HS-27A (cell line): Measurements from ENCODE around the gene GRK5.
"Not testable (repeated sequence)": the region's sequence is repeated elsewhere in the genome, so short reads cannot be mapped to it uniquely, and the experiment has no call there.

ENCODE experiments used
- DNase-seq: peaks from one replicate; pipeline ENCODE4 v3.0.0-alpha.2; 2012; ENCODE audit warnings: low read depth, missing footprints

The GRK5 gene

DNA sequence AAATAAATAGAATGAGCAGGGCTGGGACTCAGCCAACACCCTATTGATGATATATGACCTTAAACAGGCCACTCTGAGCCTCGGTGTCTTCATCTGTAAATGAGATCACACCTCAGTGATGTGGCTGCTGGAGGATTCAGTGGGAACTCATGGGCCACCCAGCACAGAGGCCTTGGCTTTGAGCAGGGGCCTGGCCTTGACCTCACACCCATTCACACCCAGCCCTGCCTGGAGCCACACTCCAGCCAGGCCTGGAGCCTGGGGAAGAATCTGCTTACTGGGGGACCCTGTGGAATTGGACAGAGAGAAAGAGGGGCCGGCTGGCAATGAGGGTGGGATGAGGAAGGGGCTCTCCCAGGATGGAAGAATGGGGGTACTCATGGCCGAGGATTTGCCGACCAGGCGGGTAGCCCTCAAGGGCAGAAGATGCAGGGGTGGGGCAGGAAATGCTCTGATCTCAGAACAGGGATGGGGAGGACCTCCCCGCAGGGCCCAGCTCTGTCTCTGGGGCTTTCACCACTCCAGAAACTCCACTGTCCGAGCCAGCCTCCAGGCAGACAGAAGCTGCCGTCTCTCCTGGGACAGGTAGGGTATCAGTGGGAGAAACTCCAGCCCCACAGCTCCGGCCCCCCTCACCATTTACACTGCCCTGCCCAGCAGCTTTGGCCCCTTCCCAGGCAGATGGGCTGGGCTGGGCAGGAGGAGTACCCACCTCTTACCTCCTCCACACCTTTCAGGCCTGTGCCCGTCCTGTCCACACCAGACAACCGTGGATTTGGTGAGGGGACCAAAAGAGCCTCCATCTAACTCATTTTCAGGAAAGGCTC is 253.2 kb downstream of the GRK5 start:
- DNase-seq = no peak

DNA sequence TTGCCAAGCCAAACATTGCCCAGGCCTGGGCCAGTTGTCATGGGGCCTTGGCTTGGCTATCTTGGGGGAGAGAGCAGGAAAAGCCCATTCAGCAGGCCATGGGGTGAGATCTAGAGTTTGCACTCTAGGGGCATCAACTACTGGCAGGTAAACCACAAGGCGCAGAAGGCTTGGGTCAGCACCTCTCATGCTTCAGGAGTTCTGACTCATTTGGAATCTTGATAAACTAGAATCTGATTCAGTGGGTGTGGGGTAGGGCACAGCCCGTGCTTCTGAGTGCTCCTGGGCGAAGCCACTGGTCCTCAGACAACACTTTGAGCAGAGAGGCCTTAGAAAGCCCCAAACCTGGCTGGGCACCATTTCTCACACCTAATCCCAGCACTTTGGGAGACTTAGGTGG is 254.0 kb downstream of the GRK5 start:
- no peak for DNase-seq

GRCh38 chr10:119461923-119462322 is 254.6 kb downstream of the GRK5 start:
- no peak for DNase-seq

DNA sequence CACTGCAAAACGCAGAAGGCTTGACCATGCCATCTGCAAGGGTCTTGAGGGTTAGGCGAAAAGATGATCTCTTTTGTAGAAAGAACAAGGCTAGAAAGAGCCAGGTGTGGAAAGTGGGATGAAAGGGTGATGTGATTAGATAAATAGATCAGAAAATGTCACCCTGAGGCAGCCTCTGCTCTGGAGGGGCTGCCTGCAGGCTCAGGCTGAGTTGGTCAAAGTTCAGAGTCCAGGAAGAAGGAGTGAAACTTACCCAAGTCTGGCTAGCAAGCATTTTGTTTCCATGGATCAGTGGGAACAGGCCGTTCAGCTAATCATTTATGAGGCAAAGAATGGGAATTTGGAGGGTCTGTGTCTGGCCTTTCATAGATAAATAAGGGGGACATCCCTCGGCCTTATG is 255.4 kb downstream of the GRK5 start:
- no peak for DNase-seq

- not testable (repeated sequence) for DNase-seq
These were observed 255.8 kb downstream of the GRK5 start for GRCh38 chr10:119463195-119463594.

DNA sequence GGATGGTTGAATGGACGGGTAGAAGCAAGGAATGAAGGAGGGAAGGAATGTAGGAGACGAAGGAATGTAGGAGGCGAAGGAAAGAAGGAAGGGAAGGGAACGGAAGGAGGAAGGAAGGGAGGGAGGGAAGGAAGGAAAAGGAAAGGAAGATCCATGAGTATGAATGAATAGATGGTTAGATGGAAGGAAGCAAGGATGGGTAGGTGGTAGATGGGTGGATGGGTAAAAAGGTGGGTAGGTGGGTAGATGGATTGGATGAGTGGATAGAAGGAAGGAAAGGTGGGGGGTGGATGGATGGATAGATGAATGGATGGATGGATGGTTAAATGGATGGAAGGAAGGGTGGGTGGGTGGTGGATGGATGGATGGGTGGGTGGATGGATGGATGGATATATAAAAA is 257.7 kb downstream of the GRK5 start:
- no peak for DNase-seq

DNA sequence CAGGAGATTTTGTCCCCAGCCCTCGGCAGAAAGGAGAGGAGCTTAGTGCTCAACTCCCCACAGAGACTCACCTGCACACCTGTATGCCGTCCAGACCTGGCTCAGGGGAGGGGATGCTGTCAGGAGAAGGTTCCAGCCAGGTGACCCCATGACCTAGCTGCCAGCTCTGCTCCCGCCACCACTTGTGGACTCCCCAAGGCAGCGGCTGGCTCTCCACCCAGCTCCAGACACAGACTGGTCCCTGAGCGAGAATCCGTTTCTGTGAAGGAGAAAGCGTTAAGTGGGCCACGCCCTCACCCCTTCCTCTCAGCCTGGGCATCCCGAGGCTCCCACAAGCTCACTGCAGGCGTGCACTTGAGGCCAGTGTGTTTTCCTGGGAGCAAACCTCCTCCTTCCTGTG is 258.7 kb downstream of the GRK5 start:
- DNase-seq = no peak

- DNase-seq = no peak
These were observed 259.3 kb downstream of the GRK5 start for GRCh38 chr10:119466655-119467054.

DNA sequence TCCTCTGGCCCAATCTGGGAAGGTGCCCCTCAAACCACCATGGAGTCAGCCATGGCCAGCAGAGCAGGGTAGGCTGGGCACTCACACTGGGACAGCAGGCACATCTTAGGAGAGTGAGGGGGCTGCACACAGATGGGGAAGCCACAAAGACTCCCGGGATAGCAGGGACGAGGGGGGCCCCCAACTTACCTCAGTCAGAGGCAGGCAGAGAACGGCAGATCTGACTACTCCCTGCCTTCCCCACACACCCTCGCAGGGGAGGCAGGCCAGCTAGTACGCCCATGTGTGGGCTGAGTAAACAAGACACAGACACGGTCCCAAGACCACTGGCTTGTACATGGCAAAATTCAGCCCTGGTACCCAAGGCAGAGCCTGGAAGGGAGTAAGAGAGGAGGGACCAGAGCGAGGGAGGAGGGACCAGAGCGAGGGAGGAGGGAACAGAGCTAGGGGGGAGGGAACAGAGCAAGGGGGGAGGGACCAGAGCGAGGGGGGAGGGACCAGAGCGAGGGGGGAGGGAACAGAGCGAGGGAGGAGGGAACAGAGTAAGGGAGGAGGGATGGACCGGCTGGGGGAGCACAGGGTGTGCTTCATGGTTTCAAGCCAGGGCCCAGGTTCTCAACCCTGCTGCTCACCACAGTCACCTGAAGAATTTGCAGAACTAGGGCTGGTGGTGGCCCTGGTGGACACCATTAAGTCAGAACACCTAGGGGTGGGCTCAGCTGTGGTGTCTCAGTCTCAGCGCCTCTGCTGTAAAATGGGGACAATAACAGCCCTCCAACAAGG is 261.4 kb downstream of the GRK5 start:
- DNase-seq = no peak

DNA sequence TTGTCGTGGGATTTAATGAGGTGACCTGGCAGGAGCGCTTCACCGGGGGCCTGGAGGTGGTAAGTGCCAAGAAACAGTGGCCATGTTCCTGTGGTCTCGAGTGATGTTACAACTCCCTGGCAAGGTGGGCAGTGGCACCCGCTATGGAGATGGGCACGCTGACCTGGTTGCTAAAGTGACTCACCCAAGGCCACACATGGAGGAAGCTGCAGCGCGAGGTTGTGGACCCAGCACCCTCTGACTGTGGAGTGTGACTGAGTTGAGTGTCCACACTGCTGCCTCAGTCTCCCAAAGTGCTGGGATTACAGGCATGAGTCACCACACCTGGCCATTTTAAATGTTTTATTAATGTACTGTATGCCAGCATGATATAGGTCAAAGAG is 261.9 kb downstream of the GRK5 start:
- DNase-seq = no peak

- DNase-seq = no peak
These were observed 262.5 kb downstream of the GRK5 start for GRCh38 chr10:119469846-119470245.

DNA sequence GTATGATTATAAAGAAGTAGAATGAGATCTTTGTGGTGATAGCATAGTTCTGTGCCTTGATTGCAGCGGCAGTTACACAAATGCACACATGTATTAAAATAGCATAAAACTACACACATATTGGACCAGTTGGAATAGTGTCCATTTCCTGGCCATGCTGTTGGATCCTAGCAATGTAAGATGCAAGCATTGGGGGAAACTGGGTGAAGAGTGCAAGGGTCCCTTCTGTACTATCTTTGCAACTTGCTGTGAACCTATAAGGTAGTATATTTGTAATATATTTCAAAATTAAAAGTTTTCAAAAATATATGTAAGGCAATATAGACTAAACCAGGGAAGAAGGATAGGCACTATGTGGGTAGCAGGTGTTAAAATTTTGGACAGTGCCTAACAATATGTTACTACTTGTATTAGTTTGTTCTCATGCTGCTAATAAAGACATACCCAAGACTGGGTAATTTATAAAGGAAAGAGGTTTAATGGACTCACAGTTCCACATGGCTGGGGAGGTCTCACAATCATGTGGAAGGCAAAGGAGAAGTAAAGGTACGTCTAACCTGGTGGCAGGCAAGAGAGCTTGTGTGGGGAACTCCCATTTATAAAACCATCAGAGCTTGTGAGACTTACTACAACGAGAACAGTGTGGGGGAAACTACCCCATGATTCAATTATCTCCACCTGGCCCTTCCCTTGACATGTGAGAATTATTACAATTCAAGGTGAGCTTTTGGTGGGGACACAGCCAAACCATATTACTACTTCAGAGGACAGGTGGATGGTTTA is 263.7 kb downstream of the GRK5 start:
- no peak for DNase-seq

DNA sequence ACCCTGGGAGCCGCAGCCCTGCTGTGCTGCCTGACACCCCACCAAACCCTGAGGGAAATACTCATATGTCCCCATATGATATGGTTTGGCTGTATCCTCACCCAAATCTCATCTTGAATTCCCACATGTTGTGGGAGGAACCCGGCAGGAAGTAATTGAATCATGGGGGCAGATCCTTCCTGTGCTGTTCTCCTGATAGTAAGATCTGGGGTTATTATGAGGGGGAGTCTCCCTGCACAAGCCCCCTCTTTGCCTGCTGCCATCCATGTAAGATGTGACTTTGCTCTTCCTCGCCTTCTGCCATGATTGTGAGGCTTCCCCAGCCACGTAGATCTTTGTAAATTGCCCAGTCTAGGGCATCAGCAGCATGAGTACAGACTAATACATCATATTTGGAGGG is 266.4 kb downstream of the GRK5 start:
- DNase-seq = no peak

GRCh38 chr10:119474606-119475005 is 267.2 kb downstream of the GRK5 start:
- no peak for DNase-seq

DNA sequence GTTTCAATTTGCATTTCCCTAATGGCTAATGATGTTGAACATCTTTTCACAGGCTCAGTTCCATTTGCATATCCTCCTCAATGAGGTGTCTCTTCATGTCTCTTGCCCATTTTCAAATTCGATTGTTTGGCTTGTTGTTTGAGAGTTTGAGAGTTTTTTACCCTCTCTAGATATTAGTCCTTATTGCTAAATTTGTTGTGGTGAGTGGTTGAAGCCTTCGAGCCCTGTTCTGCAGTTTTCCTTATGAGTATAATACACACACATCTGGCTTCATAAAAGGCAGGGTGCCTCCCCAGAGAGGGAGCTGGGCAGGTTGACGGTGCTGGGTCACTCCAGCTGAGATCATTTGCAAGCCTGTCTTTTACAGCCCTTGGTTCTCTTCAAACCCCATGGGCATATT is 270.1 kb downstream of the GRK5 start:
- no peak for DNase-seq

DNA sequence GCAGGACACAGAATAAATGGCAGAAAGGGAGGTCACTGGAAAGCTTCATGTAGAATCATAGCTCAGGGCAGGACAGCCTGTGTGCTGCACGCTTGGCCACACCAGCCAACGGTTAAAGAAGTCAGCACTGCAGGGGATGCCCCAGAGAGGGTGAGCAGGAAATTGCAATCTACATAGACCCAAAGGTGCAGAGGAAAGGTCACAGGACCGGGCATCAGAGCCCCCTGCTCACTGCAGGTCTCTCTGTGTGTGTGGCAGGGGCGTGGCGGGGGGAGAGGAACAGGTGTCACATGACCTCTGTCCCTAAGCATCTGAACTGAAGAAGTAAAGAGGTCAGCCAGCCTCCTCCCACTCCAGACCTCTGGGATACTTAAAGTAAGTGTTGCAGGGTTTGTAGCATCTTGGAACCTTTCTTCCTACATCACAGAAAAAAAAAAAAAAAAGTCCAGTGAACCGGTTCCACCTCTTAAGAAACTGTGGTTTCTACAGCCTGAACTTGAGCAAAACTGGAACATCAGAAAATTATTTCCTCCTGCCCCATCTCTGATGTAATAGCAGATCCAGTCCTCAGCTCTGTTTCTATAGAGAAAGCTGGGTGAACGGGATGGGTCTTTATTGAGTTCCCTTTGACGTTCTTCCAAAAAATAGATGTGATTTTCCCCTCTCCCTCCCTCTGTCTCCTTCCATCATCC is 270.9 kb downstream of the GRK5 start:
- no peak for DNase-seq

DNA sequence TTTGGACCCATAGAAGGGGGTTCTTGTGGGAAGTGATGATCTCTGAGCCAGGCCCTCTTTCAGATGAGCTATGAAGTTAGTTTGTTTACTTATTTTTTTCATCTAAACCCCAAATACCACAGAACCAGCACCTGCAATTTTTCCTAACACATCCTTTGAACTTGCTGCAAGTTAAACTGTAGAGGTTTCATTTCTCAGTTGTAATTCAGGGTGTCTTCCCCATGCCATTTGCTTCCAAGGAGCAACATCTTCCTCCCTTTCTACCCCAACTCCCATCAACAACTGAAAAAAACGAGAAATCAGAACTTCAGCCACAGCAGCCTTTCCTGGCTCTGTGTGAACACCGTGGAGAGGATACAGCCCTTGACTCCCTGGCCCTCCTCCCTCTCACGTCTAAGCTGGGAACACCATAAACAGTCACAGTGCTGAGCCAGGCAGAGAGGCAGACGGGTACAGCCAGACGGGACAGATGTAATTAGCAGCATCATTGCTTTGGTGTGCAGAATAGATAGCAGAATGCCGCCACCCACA is 271.5 kb downstream of the GRK5 start:
- DNase-seq = no peak

GRCh38 chr10:119479532-119479931 is 272.2 kb downstream of the GRK5 start:
- DNase-seq = no peak

DNA sequence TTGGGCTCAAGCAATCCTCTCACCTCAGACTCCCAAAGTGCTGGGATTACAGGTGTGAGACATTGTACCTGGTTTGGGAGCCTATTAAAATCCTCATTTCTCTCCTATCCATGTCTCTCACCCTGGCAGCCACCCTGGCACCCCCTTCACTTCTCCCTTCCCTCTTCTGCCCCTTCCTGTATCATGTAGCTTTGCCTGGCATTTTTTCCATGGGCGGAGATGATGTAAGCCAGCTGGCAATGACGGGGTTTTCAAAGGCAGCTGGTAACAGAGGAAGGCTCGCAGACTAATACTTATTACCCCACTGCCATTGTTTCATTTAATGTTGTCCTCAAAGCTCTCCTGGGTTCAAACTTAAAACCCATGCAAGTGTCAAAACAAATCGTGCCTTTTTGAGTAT is 273.3 kb downstream of the GRK5 start:
- DNase-seq = no peak

- DNase-seq = no peak
These were observed 274.5 kb downstream of the GRK5 start for GRCh38 chr10:119481781-119482426.

- DNase-seq = no peak
These were observed 275.6 kb downstream of the GRK5 start for GRCh38 chr10:119483001-119483400.
